ENCODE measurements around the gene TCEA2.

Gene TCEA2

DNA sequence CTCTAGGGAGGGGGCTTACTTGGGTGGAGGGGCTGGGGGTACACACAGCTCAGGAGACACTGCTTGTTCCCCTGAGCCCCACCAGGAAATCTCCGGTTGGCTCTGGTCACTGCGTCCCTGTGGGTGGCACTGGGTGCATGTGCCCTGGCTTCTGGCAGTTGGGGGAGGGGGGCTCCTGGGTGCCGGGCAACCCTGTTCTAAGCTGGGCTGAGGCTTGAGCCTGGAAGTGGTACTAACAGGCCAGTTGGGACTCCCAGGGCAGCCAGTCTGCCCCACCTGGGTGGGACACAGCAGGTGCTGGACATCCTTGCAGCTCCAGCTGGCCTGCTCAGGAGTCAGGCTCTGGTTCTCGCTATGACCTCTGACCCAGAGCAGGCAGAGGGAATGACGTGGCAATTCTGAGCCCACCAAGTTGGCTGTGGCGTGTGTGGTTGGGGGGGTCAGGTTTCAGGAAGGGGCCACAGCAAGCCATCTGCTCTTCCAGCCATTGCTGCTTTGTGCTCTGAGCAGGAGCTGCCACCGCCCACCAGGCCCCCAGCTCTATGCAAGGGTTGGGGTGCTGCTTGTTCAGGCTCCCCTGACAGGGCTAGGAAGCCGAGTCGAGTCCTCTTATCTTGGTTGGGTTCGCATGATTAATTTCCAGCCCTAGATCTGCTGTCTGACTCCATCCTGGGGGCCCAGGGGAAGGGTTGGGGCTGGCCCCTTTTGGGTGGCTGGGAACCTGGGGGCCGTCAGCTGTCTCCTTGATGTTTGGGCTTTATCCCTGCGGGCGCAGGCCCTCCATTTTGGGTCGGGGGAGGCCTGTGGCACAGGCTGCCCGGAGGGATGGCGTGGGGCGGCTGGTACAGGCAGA is 26.4 kb upstream of the TCEA2 start:
- no peak for DNase-seq

DNA sequence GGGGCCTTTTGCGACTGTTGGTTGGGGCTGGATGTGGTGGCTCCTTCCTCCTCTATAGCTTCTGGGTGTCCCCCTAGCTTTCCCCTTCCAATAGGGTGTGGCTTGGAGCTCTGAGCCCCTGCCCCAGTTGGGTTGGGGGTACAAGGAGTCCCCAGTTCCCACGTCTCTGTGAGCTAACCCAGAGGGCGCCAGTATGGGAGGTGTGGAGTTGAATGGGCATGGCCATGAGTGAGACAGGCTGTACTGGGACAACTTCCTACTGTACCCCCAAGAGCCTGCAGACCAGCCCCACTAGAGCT is 25.9 kb upstream of the TCEA2 start:
- DNase-seq, result no peak

DNA sequence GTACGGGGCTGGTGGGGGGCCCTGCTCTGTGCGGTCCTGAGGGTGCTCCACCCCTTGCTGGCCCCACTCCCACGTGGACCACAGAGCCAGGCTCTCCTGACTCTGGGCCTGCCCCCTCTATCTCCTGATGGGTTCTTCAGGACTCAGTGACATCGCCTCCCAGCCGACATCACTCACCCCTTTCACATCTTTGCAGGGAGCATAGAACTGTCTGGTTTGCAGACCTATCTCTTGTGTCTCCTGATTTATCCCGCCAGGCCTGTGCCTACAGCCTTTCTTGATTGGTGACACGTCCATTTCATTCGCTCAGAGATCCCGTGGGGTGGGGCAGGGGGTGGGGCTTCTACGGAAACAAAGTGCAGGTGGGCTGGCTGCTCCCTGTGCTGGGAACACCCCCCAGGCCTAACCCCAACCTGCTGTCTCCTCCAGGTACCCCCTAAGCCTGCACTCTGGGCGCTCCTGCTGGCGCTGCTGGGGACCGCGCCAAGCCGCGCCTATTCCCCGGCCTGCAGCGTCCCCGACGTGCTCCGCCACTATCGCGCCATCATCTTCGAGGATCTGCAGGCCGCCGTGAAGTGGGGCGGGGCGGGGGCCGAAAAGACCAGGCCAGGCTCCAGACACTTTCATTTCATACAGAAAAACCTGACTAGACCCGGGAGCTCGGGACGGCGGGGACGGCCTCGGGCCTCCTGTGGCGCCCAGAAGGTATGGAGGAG is 25.3 kb upstream of the TCEA2 start:
- no peak for DNase-seq

DNA sequence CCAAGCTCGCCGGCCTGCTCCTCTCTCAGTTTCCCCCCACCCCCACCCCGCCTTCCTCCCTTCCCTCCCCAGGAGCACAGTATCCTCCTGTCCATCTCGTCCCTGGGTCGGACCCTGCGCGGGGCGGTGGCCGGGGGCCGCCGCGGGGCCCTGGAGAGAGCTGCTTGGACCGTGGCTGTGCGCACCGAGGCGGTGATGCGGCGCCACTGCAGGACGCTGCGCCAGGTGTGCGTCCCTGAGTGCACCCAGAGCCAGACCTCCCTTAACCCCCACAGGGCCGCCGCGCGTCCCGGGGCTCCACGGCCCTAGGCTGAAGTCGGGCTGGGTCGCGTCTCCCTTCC is 24.8 kb upstream of the TCEA2 start:
- no peak for DNase-seq

DNA sequence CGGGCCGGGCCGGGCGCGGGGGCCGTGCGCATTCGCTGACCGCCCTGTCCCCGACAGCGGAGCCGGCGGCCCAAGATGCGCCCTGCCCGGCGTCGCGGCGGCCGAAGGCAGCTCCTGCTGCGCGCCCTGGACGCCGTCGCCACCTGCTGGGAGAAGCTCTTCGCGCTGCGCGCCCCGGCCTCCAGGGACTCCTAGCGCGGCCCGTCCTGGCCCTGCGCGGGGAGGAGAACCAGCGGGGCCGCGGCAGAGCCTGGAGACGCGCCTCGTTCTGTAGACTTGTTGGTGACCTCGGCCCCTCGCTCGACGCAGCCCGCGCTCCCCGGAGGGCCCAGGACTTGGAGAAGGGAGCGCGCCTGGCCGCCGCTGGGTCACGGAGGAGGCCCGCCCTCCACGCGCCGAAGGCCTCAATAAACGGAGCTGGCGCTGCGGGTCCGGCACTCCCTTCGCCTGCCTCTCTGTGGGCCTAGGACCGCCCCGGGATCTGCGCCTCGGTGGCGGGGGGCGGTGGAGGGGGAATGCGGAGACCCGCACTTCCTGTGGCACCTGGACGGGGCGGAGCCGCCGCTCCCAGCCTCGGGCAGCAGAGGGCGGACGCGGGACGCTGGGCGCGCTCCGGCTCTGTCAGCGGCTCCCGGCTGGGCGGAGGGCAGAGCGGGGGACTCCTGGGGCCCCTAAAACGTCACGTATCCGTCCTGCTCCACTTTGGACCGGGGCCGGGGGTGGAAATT is 24.3 kb upstream of the TCEA2 start:
- DNase-seq, result peak; percentile 76

DNA sequence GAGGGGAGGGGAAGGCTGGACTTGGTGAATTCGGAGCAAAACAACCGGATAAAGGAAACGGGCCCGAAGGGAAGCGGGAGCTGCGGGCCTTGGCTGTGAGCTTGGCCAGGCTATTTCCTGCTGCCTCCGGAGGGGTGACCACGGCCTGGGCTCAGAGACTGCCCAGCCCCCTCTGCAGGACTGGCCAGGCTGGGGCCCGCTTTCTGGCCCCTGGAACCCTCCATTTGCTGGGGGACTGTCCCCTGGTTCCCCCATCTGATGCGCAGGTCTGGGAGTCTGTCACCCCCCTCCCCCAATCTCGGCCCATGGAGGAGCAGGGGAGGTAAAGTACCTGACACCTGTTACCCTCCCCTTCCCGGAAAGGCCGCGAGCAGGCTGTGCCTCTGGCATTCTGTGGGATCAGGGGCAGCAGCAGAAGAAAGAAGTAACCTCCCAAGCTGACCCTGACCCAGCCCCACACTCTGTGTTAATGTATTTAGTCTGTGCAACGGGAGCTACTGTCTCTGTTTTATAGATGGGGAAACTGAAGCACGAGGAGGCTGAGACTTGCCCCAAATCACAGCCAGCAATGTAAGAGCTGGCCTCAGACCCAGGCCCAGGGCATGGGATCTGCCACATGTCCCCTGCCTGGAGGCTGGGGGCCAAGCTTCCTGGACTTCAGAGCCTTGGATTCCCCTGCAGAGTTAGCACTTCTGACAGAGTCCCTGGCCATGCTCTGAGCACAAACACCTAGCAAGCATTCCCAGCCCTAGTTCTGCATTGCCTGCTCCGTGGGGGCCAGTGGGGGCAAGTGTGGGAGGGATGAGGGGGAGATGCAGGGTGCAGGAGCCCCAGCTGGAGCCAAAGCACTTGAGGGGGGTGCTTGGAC is 23.5 kb upstream of the TCEA2 start:
- DNase-seq, result no peak

DNA sequence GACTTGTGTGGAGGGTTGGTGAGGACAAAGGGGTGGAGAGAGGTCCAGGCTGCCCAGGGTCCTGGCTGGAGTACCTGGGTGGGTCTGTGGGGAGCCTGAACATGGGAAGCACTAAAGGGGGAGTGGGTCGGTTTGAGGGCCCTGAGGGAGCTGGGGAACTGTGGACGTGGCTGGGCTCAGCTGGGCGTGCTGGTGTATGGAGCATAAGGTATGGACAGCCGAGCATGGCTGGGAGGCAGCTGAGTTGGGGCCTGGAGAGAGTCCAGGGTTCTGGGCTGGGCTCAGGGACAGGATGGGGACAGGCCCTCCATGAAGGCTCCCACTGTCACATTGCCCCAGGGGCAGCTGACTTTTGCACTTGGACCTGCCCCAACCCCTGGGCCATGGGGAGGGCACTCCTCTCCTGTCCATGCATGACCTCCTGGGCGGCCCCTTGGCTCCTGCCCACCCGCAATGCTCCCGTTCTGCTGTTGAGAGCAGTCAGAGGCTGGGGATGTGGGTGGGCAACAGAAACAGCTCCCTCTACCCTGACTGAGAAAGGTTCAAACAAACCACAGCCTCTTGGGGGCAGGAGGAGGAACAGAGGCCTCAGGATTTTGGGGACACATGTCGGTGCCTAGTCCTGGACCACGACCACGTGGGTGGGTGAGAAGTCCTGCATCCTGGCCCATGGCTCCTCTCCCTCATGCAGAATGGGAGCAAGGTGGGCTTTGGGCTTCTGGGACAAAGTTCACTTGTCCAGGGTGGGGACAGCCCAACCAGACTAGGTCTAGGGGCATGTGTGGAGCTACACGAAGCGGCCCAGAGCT is 22.6 kb upstream of the TCEA2 start:
- no peak for DNase-seq

DNA sequence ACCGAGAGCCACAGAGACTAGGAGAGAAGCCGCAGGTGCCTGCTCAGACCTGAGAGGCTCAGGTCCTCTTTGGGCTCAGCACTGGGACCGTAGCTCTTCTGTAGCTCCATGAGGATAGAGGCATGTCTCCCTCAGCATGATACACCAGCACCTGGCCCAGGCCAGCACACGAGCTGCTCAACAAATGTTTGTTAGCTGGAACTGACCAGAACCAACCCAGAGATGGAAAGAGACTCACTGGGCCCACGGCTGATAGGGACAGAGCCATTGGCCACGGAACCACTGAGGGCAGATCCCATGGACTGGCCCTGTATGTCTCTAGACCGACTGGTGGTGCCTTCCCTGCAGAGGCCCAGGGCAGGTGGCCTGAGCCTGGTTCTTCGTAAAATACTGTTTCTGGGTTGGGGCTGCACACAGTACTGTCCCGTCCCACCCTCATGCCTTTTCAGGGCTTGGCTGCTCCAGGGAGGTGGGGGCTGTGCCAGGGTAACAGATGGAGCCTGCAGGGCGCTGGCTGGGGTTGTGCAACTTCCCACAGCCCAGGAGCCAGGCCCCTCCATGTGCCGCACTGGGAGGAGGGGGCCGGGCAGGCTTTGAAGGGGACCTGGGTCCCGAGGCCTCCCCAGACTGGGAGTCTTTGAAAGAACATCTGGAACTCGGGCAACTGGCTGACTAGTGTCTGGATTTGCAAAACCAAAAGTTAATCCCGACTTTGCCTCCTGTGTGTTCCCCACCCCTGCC is 21.8 kb upstream of the TCEA2 start:
- DNase-seq, result no peak

DNA sequence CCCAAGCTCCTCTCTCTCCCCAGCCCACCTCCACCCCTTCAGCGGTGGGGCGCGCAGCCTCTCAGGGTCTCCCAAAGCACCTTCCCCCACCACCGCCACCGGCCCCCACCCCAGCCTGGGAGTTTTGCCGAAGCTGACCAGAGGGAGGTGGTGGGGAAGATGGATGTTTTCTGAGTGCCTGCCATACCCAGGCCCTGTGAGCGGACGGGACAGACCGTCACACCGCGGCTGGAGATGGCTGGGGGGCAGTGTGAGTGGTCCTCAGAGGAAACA is 21.3 kb upstream of the TCEA2 start:
- DNase-seq, result no peak

DNA sequence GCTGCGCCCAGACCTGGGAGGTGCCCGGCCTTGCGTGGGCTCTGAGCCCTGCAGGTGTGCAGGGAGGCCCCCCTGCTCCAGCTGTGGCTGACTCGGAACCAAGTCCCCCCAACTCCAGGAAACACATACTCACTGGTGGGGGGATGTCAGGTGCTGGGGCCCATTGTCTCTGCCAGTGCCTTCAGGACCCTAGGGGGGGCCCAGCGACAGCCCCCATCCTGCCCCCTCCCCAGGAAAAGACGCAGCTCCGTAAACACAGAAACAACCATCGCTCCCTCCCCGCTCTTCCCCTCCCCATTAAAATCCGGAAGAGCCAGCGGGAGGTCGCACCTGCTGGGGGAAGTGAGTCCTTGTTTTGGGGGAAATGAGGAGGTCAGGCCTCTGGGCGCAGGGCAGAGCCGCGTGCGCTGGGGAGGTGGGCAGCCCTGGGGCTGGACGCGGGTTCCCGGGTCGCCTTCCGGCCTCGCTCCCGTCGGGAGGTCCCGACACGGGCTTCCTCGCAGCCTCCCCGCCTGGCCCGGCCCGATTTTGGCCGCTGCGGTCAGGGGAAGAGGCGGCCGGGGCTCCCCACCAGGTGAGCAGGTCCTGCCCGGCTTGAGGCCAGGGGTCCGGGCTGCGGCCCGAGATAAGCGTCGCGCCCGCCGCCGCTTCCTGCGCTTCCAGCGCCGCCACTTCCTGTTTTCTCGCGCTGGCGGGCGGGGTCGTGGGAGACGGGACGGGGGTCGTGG is 20.8 kb upstream of the TCEA2 start:
- no peak for DNase-seq

DNA sequence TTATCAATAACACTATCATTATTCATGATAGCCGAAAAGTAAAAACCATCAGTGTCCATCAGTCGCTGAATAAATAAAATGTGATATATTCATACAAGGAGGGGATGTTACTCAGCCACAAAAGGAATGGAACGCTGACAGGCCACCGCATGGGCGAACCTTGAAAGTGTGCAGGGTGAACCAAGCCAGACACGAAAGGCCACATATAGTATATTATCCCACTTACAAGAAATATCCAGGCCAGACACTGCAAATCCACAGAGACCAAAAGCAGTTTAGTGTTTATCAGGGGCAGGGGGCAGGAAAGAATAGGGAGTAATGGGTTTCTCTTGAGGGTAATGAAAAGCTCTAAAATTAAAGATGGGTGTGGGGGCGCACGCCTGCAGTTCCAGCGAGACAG is 19.2 kb upstream of the TCEA2 start:
- no peak for DNase-seq

DNA sequence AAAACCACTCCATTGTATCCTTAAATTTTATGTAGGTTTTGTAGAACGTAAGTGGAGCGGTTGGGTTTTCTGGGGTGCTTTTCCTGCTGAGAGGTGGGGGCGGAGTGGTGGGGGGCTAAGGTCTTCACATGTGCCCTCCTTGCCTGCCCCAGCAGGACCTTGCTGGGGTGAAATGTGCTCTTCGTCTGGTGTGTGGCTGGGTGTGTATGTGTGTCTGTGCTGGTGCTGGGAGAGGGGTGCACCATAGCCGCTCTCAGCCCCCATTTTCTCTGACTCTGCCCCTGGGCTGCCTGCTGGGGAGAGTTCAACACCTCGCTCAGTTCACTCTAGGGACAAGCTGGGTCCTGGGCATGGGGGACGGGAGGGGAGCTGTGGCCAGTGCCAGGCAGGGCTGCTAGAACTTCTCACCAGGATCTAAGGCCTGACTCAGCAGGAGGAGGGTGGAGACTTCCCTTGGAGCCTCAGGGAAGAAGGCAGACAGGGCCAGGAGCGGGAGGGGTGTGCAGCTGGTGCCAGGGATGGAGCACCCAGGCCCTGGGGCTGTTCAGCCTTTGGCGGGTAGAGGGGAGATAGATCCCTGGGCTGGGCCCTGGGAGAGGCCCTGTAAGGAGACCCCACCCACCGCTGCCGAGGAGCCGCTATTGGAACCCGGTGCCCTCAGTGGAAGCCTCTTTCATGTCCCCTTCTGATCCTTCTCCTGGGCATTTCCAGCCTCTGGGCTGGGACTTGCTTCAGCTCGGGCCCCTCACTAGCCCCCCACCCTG is 18.3 kb upstream of the TCEA2 start:
- peak; percentile 71 for DNase-seq

DNA sequence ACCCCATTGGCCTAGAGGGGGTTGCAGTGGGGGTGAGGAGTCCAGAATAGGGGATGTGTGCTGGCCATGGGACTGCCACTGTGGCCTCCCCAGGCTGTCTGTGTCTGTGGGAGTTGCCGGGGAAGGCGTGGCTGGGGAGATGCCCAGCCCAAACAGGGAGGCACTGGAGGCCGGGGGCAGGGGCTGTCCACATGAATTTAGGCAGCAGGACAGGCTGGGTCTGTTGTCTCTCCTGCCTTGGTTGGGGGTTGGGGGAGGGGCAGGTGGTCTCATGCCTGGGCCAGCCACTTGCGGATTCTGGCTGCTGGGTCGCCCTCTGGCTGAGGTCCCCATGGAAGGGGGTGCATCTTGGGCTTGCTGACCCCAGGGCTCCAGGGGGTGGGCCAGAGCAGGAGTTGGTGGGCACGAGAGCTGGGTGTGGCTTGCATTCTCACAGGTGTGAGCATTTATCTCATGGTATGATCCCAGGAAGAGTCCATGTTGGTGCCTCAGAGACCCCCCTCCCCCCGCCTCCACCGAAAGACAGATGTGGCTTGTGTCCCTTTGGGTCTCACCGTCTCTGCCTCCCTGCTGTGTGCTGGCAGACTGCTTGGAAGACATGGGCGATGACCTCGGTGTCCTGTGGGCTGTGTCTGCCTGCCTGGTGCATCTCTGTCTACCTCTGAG is 17.5 kb upstream of the TCEA2 start:
- DNase-seq, result no peak

DNA sequence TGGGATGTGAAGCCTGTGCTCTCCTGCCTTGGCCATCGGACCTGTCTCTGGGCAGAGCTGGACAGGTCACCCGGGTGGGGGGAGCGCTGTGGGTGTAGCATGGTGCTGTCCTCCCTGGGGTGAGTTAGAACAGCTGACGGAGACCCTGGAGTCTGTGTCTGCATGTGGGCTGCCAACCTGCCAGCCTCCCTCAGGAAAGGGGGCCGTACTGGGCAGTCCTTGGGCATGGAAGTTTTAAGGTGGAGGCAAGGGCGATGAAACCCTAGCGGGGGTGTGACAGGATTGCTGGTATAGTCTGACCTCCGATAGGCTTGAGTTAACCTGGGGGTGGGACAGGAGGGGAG is 16.0 kb upstream of the TCEA2 start:
- DNase-seq, result no peak

DNA sequence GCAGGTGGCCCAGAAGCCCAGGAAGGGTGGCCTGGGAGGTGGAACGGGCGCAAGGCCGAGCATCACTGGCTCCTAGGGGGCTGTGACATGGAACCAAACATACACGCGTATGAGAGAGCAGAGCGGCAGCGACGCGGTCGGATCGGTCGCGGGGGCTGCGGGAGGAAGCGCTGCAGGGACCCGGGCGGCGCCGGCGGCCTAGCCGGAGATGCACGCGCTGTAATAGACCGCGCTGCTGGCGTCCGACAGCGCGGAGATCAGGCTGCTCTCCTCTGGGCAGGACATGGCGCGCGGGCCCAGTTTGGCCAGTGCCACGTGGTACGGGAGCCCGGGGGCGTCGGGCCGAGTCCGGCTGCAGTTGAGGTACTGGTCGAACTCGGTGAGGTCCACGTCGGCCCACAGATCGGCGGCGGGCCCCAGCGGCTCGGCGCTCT is 15.0 kb upstream of the TCEA2 start:
- DNase-seq, result no peak

DNA sequence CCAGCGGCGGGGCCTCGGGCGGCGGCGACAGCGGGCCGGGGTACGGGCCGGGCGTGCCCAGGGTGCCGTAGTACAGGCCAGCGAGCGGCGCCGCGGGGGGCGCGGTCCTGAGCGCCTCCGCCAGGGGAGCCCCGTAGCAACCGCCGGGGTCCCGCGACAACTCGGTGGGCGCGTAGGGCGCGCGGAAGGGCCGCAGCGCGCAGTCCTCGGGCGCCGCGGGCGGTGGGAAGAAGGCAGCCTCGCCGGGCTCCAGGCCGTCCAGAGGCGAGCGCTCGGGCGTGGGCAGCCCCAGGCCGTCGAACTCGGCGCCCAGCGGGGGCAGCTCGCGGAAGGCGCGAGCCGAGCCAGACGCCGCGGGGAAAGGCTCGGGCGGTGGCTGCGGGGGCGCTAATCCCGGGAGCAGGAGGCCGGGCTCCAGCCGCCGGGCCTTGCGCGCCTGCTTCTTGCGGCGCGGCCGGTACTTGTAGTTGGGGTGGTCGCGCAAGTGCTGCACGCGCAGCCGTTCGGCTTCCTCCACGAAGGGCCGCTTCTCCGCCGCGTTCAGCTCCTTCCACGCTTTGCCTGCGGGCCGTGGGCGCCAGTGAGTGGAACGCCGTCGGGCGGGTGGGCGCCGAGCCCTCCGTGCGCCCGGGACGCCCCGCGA is 14.5 kb upstream of the TCEA2 start:
- DNase-seq, result no peak

DNA sequence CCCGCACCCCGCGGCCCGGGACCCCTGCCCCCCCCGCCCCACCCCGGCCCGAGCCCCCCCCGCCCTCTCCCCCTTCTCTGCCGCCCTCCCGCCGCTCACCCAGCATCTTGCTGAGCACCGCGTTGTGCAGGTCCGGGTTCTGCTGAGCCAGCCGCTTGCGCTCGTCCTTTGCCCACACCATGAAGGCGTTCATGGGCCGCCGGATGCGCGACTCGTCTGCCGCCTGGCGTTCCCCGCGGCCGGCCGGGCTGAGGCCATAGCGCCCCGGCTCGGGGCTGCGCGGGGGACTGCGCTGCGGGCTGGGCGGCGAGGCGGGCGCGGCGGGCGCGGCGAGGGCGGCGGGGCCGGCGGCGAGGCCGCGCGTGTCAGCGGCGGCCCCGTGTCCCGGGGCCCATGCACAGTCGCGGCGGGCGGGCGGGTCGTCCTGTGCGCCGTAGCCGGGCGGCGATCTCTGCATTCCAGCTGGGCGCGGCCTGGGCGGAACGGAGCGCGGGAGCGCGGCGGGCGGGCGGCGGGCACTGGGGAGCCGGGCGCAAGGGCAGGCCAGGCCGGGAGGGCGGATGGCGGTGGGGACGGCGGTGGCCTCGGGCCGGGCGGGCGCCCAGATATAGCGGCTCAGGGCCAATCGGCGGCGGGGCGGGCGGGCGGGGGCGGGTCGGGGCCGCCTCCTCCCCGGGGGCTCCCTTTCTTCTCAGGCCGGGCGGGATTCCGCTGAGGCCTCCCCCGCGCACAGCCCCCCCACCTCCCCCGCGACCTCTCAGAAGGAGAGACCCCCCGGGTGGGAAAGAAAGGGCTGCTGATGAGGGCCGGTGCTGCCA is 13.7 kb upstream of the TCEA2 start, which contains the start of gene SOX18:
Gene SOX18, minus strand, starts transcription at position 580 of the 818 bp plus-strand sequence. Its CDS starts 123 bp downstream, at position 457.
- peak; percentile 54 for DNase-seq

DNA sequence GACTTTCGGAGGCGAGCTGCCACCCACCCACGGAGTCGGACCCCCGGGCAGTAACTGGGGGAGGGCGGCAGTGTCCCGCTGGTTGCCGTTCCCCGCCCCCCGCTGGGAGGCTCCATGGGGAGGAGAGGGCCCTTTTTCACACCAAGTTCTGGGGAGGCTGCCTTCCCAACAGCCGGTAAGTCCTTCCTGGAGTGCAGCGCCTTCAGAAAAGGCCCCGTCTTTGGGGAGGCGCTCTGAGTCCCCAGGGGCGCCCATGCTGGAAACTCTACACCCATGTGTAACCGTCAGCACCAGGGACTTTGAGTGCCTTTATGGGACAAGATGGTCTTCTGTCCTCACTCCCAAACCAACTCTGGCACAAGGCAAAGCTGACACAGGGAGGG is 13.1 kb upstream of the TCEA2 start:
- DNase-seq, result no peak
